ENCODE measurements around the gene TCF23. TPM values are rescaled to one million over a fixed set of nuclear protein-coding genes. Genes with fewer than 3 reads are reported as not detected.

The TCF23 gene
- total RNA-seq, 1 experiment from 2014 or later = not detected

DNA sequence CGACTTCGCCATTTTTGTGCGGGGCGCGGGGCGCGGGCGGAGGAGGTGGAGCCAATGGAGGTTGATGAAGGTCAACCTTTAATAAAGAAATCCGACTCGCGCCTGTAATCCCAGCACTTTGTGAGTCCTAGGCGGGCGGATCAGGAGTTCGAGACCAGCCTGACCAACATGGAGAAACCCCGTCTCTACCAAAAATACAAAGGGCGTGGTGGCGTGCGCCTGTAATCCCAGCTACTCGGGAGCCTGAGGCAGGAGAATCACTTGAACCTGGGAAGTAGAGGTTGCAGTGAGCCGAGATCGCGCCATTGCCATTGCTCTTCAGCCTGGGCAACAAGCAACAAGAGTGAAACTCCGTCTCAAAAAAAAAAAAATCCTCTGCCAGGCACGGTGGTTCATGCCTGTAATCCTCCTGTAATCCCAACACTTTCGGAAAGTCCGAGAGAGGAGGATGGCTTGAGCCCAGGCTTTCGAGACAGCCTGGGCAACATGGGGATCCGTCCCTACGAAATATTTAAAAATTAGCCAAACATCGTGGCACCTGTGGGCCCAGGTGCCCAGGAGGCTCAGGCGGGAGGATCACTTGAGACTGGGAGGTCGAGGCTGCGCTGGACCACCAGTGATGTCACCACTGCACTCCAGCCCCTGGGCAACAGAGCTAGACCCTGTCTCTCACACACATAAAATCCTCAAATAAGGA is 13.9 kb upstream of the TCF23 start:
- no peaks in the 10 kb centered on the region for H3K9me3 ChIP-seq (replicated peaks)
- peaks cover 40% of the 10 kb centered on the region for H3K36me3 ChIP-seq
- peak overlapping the region; percentile 94 for H3K4me3 ChIP-seq
- no peak overlapping the region for H3K27ac ChIP-seq
- H3K27me3 ChIP-seq (replicated peaks) = no peaks in the 10 kb centered on the region
- no peak for DNase-seq (ENCODE audit: low read depth in 1 of 2, low spot score in 2 of 2)
- H3K4me1 ChIP-seq (replicated peaks) = peaks cover 14% of the 10 kb centered on the region

DNA sequence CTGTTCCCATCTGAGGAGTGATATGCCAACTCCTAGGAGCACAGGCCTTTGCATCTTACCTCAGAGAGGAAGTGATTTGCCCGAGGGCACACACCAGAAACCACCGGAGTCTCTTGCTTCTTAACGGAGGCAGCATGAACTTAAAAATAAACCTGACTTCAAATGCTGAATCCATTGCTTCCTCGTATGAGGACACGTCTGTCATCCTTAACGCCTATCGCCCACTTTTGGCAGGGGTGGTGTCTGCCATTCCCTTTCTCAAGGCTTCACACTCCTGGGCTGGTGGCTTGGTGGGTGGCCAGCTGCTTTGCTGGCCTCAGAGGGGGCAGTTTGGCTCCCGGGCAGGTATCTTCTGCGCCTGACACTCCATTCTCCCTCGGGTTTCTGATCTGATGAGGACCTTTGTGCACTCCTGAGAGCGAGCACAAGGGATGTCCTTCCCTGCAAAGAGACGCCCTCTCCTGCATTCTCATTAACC is 13.3 kb upstream of the TCF23 start:
- Histone ChIP-seq H3K9me3 (replicated peaks) (no peaks in the 10 kb centered on the region), H3K27ac (no peak overlapping the region), H3K27me3 (replicated peaks) (no peaks in the 10 kb centered on the region), H3K36me3 (peaks cover 34% of the 10 kb centered on the region), H3K4me3 (no peak overlapping the region), H3K4me1 (replicated peaks) (peaks cover 14% of the 10 kb centered on the region)
- DNase-seq (ENCODE audit: low read depth in 1 of 2, low spot score in 2 of 2) = no peak

DNA sequence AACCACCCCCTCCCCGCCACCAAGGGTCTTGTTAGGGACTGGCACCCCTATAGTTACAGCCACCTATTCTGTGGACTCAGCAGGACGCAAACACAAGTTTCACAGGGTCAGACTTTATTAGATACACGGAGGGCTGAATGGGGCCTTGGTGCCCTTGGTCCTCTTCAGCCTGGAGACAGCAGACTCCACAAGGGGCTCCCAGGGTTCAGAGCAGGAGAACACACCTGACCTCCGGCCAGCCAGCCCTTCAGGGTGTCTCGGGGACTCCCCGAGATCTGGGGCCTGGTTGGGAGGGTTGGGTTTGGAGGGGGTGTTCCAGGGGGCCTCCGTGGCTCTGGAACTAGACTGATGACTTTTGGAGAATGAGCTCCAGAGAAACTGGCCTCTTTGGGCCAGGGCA is 12.1 kb upstream of the TCF23 start:
- no peak for DNase-seq (ENCODE audit: low read depth in 1 of 2, low spot score in 2 of 2)
- Histone ChIP-seq H3K36me3 (peaks cover 22% of the 10 kb centered on the region), H3K4me1 (replicated peaks) (peaks cover 14% of the 10 kb centered on the region), H3K27me3 (replicated peaks) (no peaks in the 10 kb centered on the region), H3K4me3 (no peak overlapping the region), H3K9me3 (replicated peaks) (no peaks in the 10 kb centered on the region), H3K27ac (no peak overlapping the region)

DNA sequence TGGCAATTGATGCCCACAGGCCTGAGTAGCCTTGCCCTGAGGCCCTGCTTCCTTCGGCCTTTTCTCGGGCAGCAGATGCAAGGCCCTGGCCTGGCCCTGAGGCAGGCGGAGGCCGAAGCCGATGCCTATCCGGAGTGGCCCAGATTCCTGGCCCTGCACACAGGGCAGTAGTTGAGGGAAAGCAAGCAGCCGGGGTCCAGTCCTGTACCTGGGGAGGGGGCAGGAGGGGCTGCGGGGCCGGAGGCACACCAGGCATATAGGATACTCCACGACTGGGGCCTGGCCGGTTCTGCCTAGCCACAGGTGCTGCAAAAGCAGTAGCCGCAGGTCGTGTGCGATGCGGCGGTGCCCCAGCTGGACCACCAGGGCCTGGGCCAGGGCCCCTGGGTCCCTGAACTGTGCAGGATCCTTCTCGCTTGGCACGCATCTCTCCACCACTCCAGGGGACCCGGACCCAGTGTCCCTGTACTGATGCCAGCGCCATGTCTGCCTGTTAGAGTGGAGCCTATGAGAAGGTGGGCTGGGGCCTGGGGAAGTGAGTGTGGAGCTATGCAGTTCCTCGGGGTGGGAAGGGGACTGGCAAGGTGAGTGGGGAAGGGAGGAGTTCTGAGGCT is 11.4 kb upstream of the TCF23 start:
- H3K4me3 ChIP-seq = no peak overlapping the region
- H3K27me3 ChIP-seq (replicated peaks) = no peaks in the 10 kb centered on the region
- no peak for DNase-seq (ENCODE audit: low read depth in 1 of 2, low spot score in 2 of 2)
- peaks cover 15% of the 10 kb centered on the region for H3K36me3 ChIP-seq
- peaks cover 14% of the 10 kb centered on the region for H3K4me1 ChIP-seq (replicated peaks)
- H3K27ac ChIP-seq = no peak overlapping the region
- 0 out of 2 replicates have a peak, but pooled peaks cover 2% of the 10 kb centered on the region for H3K9me3 ChIP-seq (replicated peaks)

DNA sequence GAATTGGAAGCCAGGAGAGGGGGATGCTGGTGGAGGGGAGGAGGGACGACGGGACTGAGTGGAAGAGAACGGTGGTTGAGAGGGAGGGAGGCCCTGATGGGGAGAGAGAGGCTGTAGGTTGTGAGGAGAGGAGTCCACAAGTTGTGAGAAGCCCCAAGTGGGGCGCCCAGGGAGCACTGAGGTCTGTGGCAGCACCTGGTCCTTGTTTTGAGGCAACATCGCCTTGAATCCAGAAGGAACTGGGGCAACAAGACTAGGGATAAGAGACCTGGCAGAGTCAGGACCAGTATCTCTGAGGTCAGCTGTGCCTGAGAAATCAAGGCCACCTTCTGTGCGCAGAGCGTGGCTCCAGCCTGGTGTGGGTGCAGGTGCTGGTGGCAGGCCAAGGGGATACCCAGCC is 10.7 kb upstream of the TCF23 start:
- Histone ChIP-seq H3K9me3 (replicated peaks) (0 out of 2 replicates have a peak, but pooled peaks cover 2% of the 10 kb centered on the region), H3K36me3 (peaks cover 8% of the 10 kb centered on the region), H3K27me3 (replicated peaks) (no peaks in the 10 kb centered on the region), H3K27ac (no peak overlapping the region), H3K4me3 (no peak overlapping the region), H3K4me1 (replicated peaks) (peaks cover 9% of the 10 kb centered on the region)
- DNase-seq (ENCODE audit: low read depth in 1 of 2, low spot score in 2 of 2) = no peak

DNA sequence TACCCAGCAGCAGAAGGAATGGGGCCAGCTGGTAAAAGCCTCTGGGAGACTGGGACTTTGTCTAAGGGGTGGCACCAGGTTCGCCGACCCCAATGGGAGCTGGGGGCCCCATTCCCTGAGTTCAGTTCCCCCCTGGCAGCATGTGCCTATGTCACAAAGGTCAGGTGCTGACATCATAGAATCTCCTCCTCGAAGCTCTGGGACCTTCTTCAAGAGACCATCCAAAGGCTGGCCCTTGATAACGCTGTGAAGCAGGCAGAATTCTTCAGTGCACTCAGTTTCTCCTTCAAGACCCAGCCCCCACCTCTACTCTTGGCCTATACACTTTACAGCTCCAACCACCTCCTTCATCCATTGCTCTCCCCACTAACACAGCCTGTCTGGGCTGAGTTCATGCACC is 9.5 kb upstream of the TCF23 start, which contains the start of gene PRR30:
Gene PRR30, minus strand, starts transcription at position 101 of the 400 bp plus-strand sequence. CDS start 1,081 bp downstream, outside the sequence.
- DNase-seq (ENCODE audit: low read depth in 1 of 2, low spot score in 2 of 2) = no peak
- no peak within 1 kb of the TSS for H3K27ac ChIP-seq
- H3K4me3 ChIP-seq = no peak within 1 kb of the TSS
- no peaks in the 10 kb centered on the region for H3K27me3 ChIP-seq (replicated peaks)
- H3K36me3 ChIP-seq = peaks cover under 1% of the 10 kb centered on the region
- H3K9me3 ChIP-seq (replicated peaks) = 0 out of 2 replicates have a peak, but pooled peaks cover 2% of the 10 kb centered on the region
- H3K4me1 ChIP-seq (replicated peaks) = peaks cover 4% of the 10 kb centered on the region

DNA sequence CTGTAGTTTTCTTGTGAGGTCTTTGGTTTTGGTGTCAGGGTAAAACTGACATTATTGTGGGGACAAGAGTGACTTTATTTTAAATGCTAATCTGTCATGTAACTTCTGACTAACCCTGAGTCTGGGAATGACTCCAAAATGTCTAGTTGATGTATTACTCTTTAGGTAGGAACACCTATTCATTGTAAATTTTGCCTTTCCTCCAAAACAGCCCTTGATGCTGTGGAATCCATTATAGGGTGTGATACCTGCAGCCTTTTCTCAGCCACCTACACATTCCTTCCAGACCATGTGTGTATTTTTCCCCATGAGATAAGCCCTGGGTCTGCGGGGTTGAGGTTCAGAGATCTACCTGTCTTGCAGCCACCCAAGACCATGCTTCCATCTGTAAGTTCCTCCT is 5.5 kb upstream of the TCF23 start:
- Histone ChIP-seq H3K27ac (no peak overlapping the region), H3K4me3 (no peak overlapping the region), H3K27me3 (replicated peaks) (no peaks in the 10 kb centered on the region), H3K4me1 (replicated peaks) (no peaks in the 10 kb centered on the region), H3K9me3 (replicated peaks) (0 out of 2 replicates have a peak, but pooled peaks cover 2% of the 10 kb centered on the region), H3K36me3 (no peaks in the 10 kb centered on the region)
- no peak for DNase-seq (ENCODE audit: low read depth in 1 of 2, low spot score in 2 of 2)

DNA sequence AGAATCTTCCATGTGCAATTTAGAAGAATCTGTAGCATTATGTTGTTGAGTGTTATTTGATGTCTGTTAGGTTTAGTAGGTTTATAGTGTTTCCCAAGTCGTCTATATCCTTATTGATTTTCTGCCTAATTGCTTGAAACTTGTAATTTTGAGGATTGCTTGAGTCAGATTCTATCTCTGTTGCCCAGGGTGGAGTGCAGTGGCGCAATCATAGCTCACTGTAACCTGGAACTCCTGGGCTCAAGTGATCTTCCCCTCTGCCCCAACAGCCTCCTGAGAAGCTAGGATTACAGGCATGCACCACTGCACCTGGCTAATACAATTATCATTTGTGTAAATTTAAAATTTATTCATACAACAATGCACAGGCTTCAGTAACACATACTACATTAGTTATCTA is 3.1 kb upstream of the TCF23 start:
- Histone ChIP-seq H3K9me3 (replicated peaks) (0 out of 2 replicates have a peak, but pooled peaks cover 2% of the 10 kb centered on the region), H3K36me3 (no peaks in the 10 kb centered on the region), H3K4me3 (no peak overlapping the region), H3K4me1 (replicated peaks) (no peaks in the 10 kb centered on the region), H3K27ac (no peak overlapping the region), H3K27me3 (replicated peaks) (no peaks in the 10 kb centered on the region)
- no peak for DNase-seq (ENCODE audit: low read depth in 1 of 2, low spot score in 2 of 2)

DNA sequence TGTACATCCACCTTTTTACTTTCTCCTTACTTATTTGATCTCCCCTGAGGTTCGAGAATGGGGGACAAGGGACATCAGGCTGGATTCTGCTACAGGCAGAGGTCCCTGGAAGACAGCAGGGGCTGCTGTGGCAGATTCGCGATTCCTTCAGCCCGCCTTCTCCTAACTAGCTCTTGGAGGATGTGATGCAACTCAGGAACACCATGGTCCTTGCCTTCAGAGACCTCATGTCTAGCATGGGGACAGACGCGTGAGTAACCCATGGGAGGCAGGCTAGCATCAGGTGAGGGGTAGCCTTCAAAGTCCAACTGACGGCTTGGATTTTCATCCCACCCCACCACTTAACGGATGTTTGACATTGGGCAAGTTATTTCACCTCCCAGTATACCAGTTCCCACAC is 869 bp upstream of the TCF23 start:
- no peak for DNase-seq (ENCODE audit: low read depth in 1 of 2, low spot score in 2 of 2)
- H3K4me1 ChIP-seq (replicated peaks) = no peaks in the 10 kb centered on the region

DNA sequence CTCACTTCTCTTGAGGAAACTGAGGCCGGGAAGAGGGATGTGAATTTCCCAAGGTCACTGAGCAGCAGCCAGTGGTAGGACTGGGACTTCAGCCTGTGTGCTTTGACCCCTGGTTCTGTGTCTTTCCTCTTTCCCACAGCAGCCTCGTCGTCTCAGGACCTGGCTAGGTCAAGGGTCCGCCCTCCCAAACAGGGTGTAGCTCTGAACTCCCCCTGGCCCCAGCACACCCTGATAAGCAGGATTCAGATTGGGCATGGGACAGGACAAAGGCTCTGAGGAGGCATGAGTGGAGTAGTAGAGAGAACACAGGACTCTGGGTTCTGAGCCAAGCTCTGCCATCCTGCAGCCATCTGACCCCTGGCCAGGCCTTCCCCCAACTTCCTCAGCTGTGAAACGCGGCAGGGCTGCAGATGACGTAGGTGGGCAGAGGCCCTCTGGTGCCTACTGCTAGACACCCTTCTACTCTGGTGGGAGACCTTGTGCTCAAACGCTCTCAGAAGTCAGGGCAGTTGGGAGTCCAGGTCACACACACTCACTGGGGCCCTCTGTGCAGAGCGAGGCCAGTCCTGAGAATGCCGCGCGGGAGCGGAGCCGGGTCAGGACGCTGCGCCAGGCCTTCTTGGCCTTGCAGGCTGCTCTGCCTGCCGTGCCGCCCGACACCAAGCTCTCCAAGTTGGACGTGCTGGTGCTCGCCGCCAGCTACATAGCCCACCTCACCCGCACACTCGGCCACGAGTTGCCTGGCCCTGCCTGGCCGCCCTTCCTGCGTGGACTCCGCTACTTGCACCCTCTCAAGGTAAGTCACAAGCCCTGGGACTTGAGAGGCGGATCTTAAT is 984 bp downstream of the TCF23 start:
- no peak for DNase-seq (ENCODE audit: low read depth in 1 of 2, low spot score in 2 of 2)
- Histone ChIP-seq H3K9me3 (replicated peaks) (no peaks in the 10 kb centered on the region), H3K4me1 (replicated peaks) (no peaks in the 10 kb centered on the region), H3K36me3 (no peaks in the 10 kb centered on the region), H3K27ac (no peak overlapping the region), H3K27me3 (replicated peaks) (no peaks in the 10 kb centered on the region), H3K4me3 (no peak overlapping the region)

More for the DNA sequence above, 869 bp upstream of the TCF23 start:
- Histone ChIP-seq H3K27me3 (replicated peaks) (no peaks in the 10 kb centered on the region), H3K9me3 (replicated peaks) (no peaks in the 10 kb centered on the region), H3K27ac (no peak overlapping the region), H3K4me3 (no peak overlapping the region), H3K36me3 (no peaks in the 10 kb centered on the region)

DNA sequence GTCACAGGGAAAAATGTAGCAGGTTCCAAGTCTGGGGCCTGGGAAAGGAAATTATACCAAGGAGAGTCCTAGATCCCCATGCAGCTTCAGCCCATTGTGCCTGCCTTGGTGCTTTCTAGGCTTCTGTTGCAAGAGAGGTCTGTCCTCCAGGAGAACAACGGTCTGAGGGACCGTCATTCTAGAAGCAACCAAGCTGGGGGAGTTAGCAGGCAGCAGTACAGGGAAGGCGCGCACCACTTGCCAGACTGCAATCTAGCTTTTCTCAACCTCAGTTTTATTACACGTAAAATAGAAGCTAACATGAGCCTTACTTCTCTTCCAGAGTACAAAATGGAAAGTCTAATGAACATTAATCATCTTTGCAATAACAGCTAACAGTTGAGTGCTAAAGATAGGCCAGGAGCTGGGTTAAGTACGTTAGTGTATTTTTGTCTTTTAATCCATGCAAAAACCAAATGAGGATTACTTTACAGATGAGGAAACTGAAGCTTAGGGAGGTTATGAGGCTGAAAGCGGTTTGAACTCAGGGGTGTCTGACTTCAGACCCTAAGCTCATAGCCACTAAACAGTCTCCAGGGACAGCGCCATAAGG is 1.9 kb downstream of the TCF23 start:
- Histone ChIP-seq H3K27me3 (replicated peaks) (no peaks in the 10 kb centered on the region), H3K4me1 (replicated peaks) (no peaks in the 10 kb centered on the region), H3K27ac (no peak overlapping the region), H3K9me3 (replicated peaks) (no peaks in the 10 kb centered on the region), H3K4me3 (no peak overlapping the region), H3K36me3 (no peaks in the 10 kb centered on the region)
- no peak for DNase-seq (ENCODE audit: low read depth in 1 of 2, low spot score in 2 of 2)

DNA sequence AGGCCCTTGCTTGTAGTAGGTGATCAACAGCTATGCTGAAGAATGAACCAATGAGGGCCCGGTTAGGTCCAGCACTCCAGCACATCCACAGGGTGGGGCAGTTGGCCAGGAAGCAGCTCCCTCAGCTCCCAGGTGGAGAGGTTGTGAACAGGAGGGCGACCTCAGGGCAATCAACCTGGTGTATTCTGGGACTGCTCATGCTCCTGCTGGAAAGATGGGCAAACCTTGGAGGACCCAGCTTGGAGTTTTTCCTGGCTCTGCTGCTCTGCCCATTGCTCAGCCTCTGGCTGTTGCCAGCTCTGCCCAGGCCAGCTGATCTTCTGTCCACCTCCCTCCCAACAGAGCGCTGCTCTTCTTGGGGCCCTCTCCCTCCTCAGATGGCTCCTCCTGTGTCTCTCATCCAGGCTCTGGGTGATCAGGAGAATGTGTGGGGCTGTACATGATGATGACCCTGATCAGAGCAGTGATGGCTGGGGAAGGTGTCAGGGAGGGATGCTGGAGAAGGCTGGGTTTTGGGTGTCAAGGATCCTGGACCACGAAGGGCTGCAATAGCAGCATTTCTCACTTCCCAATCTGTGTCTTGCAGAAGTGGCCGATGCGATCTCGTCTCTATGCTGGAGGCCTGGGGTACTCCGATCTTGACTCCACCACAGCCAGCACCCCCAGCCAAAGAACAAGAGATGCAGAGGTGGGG is 3.4 kb downstream of the TCF23 start:
- Histone ChIP-seq H3K4me3 (no peak overlapping the region), H3K9me3 (replicated peaks) (no peaks in the 10 kb centered on the region), H3K36me3 (no peaks in the 10 kb centered on the region), H3K27ac (no peak overlapping the region), H3K4me1 (replicated peaks) (no peaks in the 10 kb centered on the region), H3K27me3 (replicated peaks) (no peaks in the 10 kb centered on the region)
- DNase-seq (ENCODE audit: low read depth in 1 of 2, low spot score in 2 of 2) = no peak

Data from SJSA1 (cell line).